GM18507 (cell line): ENCODE measurements around the gene CDK11B.
A peak's percentile ranks its signal among the peaks of the same experiment; 100 is the strongest.
"Not testable (repeated sequence)": the region's sequence is repeated elsewhere in the genome, so short reads cannot be mapped to it uniquely, and the experiment has no call there.

Experiments
- DNase-seq: peaks from one replicate; pipeline ENCODE4 v3.0.0; 2011; ENCODE audit warnings: low read depth; ENCODE audit not compliant: insufficient read length; ENCODE audit errors: extremely low spot score
- FAIRE-seq: peaks from 2 replicates; lab custom pipeline; 2011; peaks lifted over from hg19 to GRCh38; lab: Jason Lieb, UNC

Gene CDK11B

DNA sequence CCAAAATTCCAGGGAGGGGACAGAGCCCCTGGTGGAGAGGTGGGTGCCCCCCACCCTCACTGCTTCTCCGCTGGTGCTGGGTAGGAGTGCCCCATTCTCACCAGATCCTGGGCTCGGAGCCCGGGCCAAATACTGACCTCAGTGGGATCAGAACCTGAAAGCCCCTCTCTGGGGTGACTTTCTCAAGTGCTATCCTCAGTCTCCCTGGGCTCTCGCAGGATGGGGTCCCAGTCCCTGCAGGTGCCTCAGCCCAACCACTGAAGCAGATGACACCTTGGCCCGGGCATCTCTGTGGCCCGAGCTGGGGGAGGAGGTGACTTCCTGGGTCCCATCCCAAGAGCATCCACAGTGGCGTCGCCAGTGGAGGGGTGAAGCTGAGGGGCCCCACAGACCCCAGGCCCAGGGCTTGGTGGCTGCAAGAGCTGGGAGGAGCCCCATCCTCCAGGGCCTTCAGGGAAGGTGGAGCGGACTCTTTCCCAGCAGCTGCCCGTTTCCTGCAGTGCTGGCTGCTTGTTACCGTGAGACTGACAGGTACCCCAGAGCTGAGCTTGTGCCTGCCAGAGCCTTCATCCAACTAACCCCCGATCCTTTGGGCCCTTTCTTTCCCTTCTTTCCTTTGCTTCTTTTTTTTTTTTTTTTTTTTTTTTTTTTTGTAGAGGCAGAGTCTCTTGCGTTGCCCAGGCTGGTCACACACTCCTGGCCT, 55.0 kb downstream of the CDK11B start:
- FAIRE-seq, result no peak

GRCh38 chr1:1602968-1603506, 55.8 kb downstream of the CDK11B start:
- FAIRE-seq (no peak), DNase-seq (no peak)

More for the DNA sequence above, 55.0 kb downstream of the CDK11B start:
- no peak for DNase-seq

GRCh38 chr1:1602304-1602967, 56.4 kb downstream of the CDK11B start:
- FAIRE-seq, result peak; percentile 70
- no peak for DNase-seq

GRCh38 chr1:1601564-1602303, 57.1 kb downstream of the CDK11B start:
- DNase-seq (no peak), FAIRE-seq (no peak)

- FAIRE-seq, result no peak
Measured at GRCh38 chr1:1600861-1601563, 57.8 kb downstream of the CDK11B start.

DNA sequence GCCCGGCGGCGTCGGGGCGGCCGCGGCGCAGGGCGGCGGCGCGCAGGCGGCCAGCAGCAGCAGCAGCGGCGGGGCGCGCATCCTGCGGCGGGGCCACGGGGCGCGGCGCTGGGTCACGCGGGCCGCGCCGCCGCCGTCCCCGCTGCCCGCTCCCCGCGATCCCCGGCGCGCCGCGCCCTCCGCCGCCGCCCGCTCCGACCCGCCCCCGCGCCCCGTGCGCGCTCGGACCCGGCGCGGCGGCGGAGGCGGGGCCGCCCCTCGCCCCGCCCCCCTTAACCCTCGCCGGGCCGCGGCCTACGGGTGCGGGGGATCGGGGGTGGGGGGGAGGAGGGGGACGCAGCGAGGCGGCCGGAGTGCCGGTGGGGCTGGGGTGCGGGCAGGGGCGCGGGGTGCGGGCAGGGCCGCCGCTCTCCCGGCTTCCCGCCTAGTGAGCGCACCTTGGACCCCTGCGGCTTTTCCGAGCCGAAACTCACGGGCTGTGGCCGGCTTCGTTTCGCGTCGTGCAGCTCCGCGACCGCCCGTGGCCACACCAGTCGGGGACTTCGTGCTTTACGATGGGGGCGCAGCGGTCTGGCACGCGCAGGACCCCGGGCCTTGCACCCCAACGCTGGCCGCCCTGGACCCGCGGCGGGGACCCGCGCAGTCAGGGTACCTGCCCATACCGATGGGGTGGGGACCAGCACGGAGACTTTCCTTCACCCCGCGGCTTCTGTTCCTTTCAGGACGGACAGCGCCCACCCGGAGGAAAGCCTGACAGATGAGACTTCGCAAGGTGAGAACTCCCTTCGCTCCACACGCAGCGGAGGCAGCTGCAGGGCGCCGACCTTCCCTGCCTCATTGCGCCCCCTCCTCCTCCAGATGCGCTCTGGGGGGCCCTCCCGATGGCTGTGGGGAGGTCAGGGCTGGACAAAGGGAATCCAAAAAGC, 58.6 kb downstream of the CDK11B start, which contains the start of gene FNDC10:
FNDC10 (minus strand) TSS at position 201 of the 926 bp plus-strand sequence; CDS start at position 81, 120 bp downstream.
- no peak for DNase-seq
- no peak for FAIRE-seq

More at GRCh38 chr1:1600861-1601563, 57.8 kb downstream of the CDK11B start:
- no peak for DNase-seq

GRCh38 chr1:1599030-1599934, 59.5 kb downstream of the CDK11B start:
- no peak for FAIRE-seq
- DNase-seq, result no peak

DNA sequence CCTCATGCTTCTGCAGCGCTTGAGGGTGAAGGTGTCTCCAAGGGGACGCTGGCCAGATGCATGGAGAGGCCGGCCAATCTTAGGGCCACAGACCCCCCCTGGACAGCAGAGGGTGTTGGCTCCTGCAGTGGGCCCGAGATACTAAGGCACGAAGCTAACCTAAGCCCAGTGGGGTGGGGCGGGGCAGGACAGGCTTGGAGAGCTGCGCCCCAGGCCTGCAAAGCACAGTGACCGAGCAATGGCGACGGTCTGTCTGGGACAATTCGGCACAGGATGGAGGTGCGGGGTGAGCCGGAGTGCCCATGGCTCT, 60.1 kb downstream of the CDK11B start:
- DNase-seq, result no peak
- FAIRE-seq, result no peak

GRCh38 chr1:1598051-1598719, 60.6 kb downstream of the CDK11B start:
- FAIRE-seq (no peak), DNase-seq (no peak)

- FAIRE-seq, result no peak
- DNase-seq, result no peak
Measured at GRCh38 chr1:1597275-1597930, 61.4 kb downstream of the CDK11B start.

- DNase-seq, result no peak
- no peak for FAIRE-seq
Measured at GRCh38 chr1:1596493-1597274, 62.1 kb downstream of the CDK11B start.

GRCh38 chr1:1595341-1595740, 63.5 kb downstream of the CDK11B start:
- not testable (repeated sequence) for DNase-seq, FAIRE-seq

DNA sequence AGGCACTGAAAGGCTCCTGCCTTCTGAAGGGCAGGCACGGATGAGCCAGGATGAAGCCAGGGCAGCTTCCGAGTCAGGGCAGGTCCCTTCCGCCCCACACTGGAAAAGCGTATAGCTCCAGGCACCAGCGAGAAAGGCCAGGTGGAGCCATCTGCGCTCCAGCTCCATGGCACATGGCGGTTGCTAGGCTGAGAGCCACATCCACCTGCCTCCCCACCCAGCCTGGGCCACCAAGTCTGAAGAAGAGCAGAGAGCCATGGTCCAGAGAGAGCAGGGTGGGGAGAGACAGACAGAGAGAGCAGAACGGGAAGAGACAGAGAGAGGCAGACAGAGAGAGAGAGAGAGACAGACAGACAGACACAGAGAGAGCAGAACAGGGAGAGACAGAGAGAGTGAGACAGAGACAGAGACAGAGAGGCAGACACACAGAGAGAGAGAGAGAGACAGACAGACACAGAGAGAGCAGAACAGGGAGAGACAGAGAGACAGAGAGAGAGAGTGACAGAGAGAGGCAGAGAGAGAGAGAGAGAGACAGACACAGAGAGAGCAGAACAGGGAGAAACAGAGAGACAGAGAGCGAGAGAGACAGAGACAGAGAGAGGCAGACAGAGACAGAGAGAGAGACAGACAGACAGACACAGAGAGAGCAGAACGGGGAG, 64.1 kb downstream of the CDK11B start:
- DNase-seq (no peak), FAIRE-seq (no peak)

GRCh38 chr1:1593834-1594601, 64.8 kb downstream of the CDK11B start:
- FAIRE-seq (no peak), DNase-seq (no peak)

- no peak for FAIRE-seq
- DNase-seq, result no peak
Measured at GRCh38 chr1:1591452-1591851, 67.4 kb downstream of the CDK11B start.
